H1 (cell line): ENCODE data around the gene CDYL. TPM values are rescaled to one million over a fixed set of nuclear protein-coding genes. Genes with fewer than 3 reads are reported as not detected.

ENCODE experiments used
- CTCF ChIA-PET: fragments of 300-600 bp; sonication (Branson Sonifier 250); formaldehyde crosslinking; loops from one replicate; lab custom pipeline; 2021; ENCODE audit not compliant: partially characterized antibody; lab: Charles Lee
- POLR2A ChIA-PET: fragments of 300-600 bp; sonication (Branson Sonifier 250); formaldehyde crosslinking; loops from one replicate; lab custom pipeline; 2021; ENCODE audit warnings: inconsistent platforms; ENCODE audit not compliant: partially characterized antibody; lab: Charles Lee
- DNase-seq, 2 experiments: peaks; one replicate each; pipeline versions ENCODE4 v3.0.0 to v3.0.0-alpha.2; 2010 to 2022; ENCODE audit warnings: low spot score in 2 of 2, low read depth in 1 of 2, mixed read lengths in 1 of 2
- FAIRE-seq: peaks from 2 replicates; lab custom pipeline; 2011; peaks lifted over from hg19 to GRCh38; lab: Jason Lieb, UNC
- H2AFZ ChIP-seq: 2 replicates; pipeline ENCODE4 v1.8.1; 2012; ENCODE audit warnings: low read length, inconsistent platforms
- H2AK5ac ChIP-seq: 2 replicates; pipeline ENCODE4 v1.6.1; 2013; ENCODE audit warnings: low read depth, low read length
- H2BK120ac ChIP-seq: replicated peaks from 2 replicates; pipeline ENCODE3; 2013; ENCODE audit warnings: low read depth, low read length, inconsistent platforms
- H2BK12ac ChIP-seq: 2 replicates; pipeline ENCODE4 v1.6.1; 2013; ENCODE audit warnings: low read depth, low read length
- H2BK15ac ChIP-seq: 2 replicates; pipeline ENCODE4 v1.6.1; 2013; ENCODE audit warnings: low read length
- H2BK20ac ChIP-seq: 2 replicates; pipeline ENCODE4 v1.6.1; 2013; ENCODE audit warnings: low read length
- H2BK5ac ChIP-seq: 2 replicates; pipeline ENCODE4 v1.6.1; 2013; ENCODE audit warnings: low read depth, low read length
- H3K14ac ChIP-seq: 2 replicates; pipeline ENCODE4 v1.6.1; 2013; ENCODE audit warnings: inconsistent platforms; ENCODE audit not compliant: insufficient read length
- H3K18ac ChIP-seq: 2 replicates; pipeline ENCODE4 v1.6.1; 2013; ENCODE audit warnings: low read length; ENCODE audit errors: extremely low read depth
- H3K23ac ChIP-seq: 2 replicates; pipeline ENCODE4 v1.6.1; 2013; ENCODE audit warnings: inconsistent platforms; ENCODE audit not compliant: insufficient read length
- H3K23me2 ChIP-seq: 2 replicates; pipeline ENCODE4 v1.6.1; 2013; ENCODE audit warnings: low read depth, low read length
- H3K27ac ChIP-seq: 2 replicates; pipeline ENCODE4 v1.6.1; 2011; ENCODE audit warnings: low read depth, low read length, inconsistent platforms
- H3K27me3 ChIP-seq, 4 experiments: replicated peaks in 1 of 4; 1 replicate in 1 of 4; 2 replicates in 3 of 4; pipeline versions ENCODE4 v1.6.1 to v1.8.1; 2011 to 2013; ENCODE audit warnings: low read length in 3 of 4, mild to moderate bottlenecking in 3 of 4, inconsistent platforms in 2 of 4, mixed read lengths in 2 of 4, moderate library complexity in 1 of 4; ENCODE audit not compliant: control insufficient read depth in 3 of 4, insufficient read depth in 3 of 4; ENCODE audit errors: extremely low read depth in 1 of 4
- H3K36me3 ChIP-seq, 4 experiments: 2 replicates each; pipeline versions ENCODE4 v1.6.1 to v1.8.1; 2011 to 2013; ENCODE audit warnings: mild to moderate bottlenecking in 4 of 4, low read length in 3 of 4, moderate library complexity in 2 of 4, control low read depth in 1 of 4, inconsistent platforms in 1 of 4; ENCODE audit not compliant: insufficient read depth in 4 of 4, control insufficient read depth in 2 of 4
- H3K4ac ChIP-seq: replicated peaks from 2 replicates; pipeline ENCODE3; 2013; ENCODE audit warnings: low read length, low read depth, mixed read lengths, inconsistent platforms; ENCODE audit not compliant: insufficient read length
- H3K4me1 ChIP-seq, 4 experiments: replicated peaks in 1 of 4; 1 replicate in 1 of 4; 2 replicates in 3 of 4; pipeline versions ENCODE4 v1.6.1 to v1.8.1; 2011 to 2013; ENCODE audit warnings: low read length in 3 of 4, inconsistent platforms in 2 of 4, mixed read lengths in 1 of 4; ENCODE audit not compliant: insufficient read depth in 4 of 4, control insufficient read depth in 3 of 4
- H3K4me2 ChIP-seq, 2 experiments: 2 replicates each; pipeline versions ENCODE4 v1.6.1 to v1.8.1; 2011 to 2013; ENCODE audit warnings: low read depth in 2 of 2, low read length in 2 of 2, control low read depth in 1 of 2, inconsistent platforms in 1 of 2, mild to moderate bottlenecking in 1 of 2; ENCODE audit not compliant: insufficient read depth in 1 of 2
- H3K4me3 ChIP-seq, 4 experiments: fragments of 200-600, 300-600 bp in 1 of 4; sonication (generic), shearing (Covaris generic), sonication (Bioruptor Twin) in 1 of 4; 2 replicates each; pipeline versions ENCODE4 v1.5.1 to v1.8.1; 2011 to 2016; ENCODE audit warnings: low read length in 4 of 4, low read depth in 3 of 4, control low read depth in 2 of 4, inconsistent platforms in 2 of 4, mild to moderate bottlenecking in 2 of 4, mixed read lengths in 1 of 4, moderate library complexity in 1 of 4; ENCODE audit not compliant: insufficient read depth in 2 of 4; ENCODE audit errors: extremely low read depth in 1 of 4
- H3K56ac ChIP-seq: replicated peaks from 2 replicates; pipeline ENCODE3; 2013; ENCODE audit warnings: low read depth, mild to moderate bottlenecking, mixed read lengths, low read length, inconsistent platforms; ENCODE audit not compliant: insufficient read length
- H3K79me1 ChIP-seq: 2 replicates; pipeline ENCODE4 v1.6.1; 2013; ENCODE audit warnings: low read depth, low read length, control low read depth
- H3K79me2 ChIP-seq, 2 experiments: 2 replicates each; pipeline versions ENCODE4 v1.6.1 to v1.8.1; 2012 to 2013; ENCODE audit warnings: low read length in 2 of 2, mild to moderate bottlenecking in 2 of 2, inconsistent platforms in 1 of 2; ENCODE audit not compliant: insufficient read depth in 2 of 2, control insufficient read depth in 1 of 2
- H3K9ac ChIP-seq, 4 experiments: replicated peaks in 1 of 4; 1 replicate in 1 of 4; 2 replicates in 3 of 4; pipeline versions ENCODE4 v1.6.1 to v1.8.1; 2011 to 2013; ENCODE audit warnings: low read depth in 3 of 4, low read length in 3 of 4, control low read depth in 2 of 4, mild to moderate bottlenecking in 2 of 4, moderate library complexity in 2 of 4, inconsistent platforms in 1 of 4; ENCODE audit errors: extremely low read depth in 1 of 4
- H3K9me3 ChIP-seq, 2 experiments: 2 replicates each; pipeline versions ENCODE4 v1.6.1 to v1.8.1; 2012 to 2013; ENCODE audit warnings: mild to moderate bottlenecking in 2 of 2, moderate library complexity in 2 of 2, control low read depth in 1 of 2, inconsistent platforms in 1 of 2, low read depth in 1 of 2, low read length in 1 of 2, mixed read lengths in 1 of 2; ENCODE audit not compliant: insufficient read depth in 2 of 2
- H4K20me1 ChIP-seq, 2 experiments: replicated peaks in 1 of 2; 2 replicates each; pipeline versions ENCODE3 to v1.8.1; 2011 to 2013; ENCODE audit warnings: inconsistent platforms in 2 of 2, low read length in 2 of 2, mild to moderate bottlenecking in 1 of 2; ENCODE audit not compliant: insufficient read depth in 2 of 2, control insufficient read depth in 1 of 2
- H4K5ac ChIP-seq: 2 replicates; pipeline ENCODE4 v1.6.1; 2013; ENCODE audit warnings: low read length, low read depth, mixed read lengths, inconsistent platforms; ENCODE audit not compliant: insufficient read length
- H4K8ac ChIP-seq: 2 replicates; pipeline ENCODE4 v1.8.0; 2013; ENCODE audit warnings: mild to moderate bottlenecking, moderate library complexity, low read length, inconsistent platforms; ENCODE audit not compliant: insufficient read depth; ENCODE audit errors: extremely low read depth
- H4K91ac ChIP-seq: replicated peaks from 2 replicates; pipeline ENCODE3; 2013; ENCODE audit warnings: low read length, mixed read lengths, inconsistent platforms; ENCODE audit not compliant: insufficient read length
- CEBPB ChIP-seq: IDR thresholded peaks from 2 replicates; pipeline ENCODE4 v1.6.1; 2012; ENCODE audit warnings: low read depth, low read length
- EZH2 ChIP-seq: fragments of 200-600 bp; sonication (generic); IDR thresholded peaks from 2 replicates; pipeline ENCODE4 v1.7.1; 2012; ENCODE audit warnings: low read depth, mild to moderate bottlenecking, moderate library complexity, low read length, inconsistent platforms; ENCODE audit not compliant: severe bottlenecking
- NRF1 ChIP-seq: IDR thresholded peaks from 2 replicates; pipeline ENCODE4 v1.6.1; 2011; ENCODE audit warnings: mild to moderate bottlenecking, low read depth, low read length, improper control_type of control experiment
- RNF2 ChIP-seq: fragments of 200-900, 300-1000 bp; sonication (generic); IDR thresholded peaks from 2 replicates; pipeline ENCODE4 v1.7.1; 2016; ENCODE audit warnings: borderline replicate concordance, low read depth, mild to moderate bottlenecking, antibody characterized with exemption, low read length; ENCODE audit not compliant: poor library complexity, severe bottlenecking; ENCODE audit errors: missing control alignments
- SIN3A ChIP-seq, 2 experiments: IDR thresholded peaks in 1 of 2; conservative IDR thresholded peaks in 1 of 2; 2 replicates each; pipeline ENCODE4 v1.6.1; 2011 to 2012; ENCODE audit warnings: low read length in 2 of 2, improper control_type of control experiment in 1 of 2, low read depth in 1 of 2, mild to moderate bottlenecking in 1 of 2
- SIX5 ChIP-seq: IDR thresholded peaks from 2 replicates; pipeline ENCODE4 v1.6.1; 2011; ENCODE audit warnings: mild to moderate bottlenecking, low read depth, low read length
- SP4 ChIP-seq: IDR thresholded peaks from 2 replicates; pipeline ENCODE4 v1.6.1; 2012; ENCODE audit warnings: low read length, inconsistent platforms
- YY1 ChIP-seq: IDR thresholded peaks from 2 replicates; pipeline ENCODE4 v1.6.1; 2011; ENCODE audit warnings: low read depth, mild to moderate bottlenecking, low read length
- WGBS, 2 experiments: shearing (Covaris generic) in 1 of 2; methylation state at CpG; one replicate each; pipeline versions ENCODE4 v1.1.6 to v1.1.7; 2013 to 2015; ENCODE audit warnings: low lambda C conversion rate in 2 of 2, mixed read lengths in 2 of 2, inconsistent platforms in 1 of 2, low coverage in 1 of 2, missing lambda C conversion rate in 1 of 2; ENCODE audit not compliant: insufficient replicate concordance in 2 of 2, insufficient coverage in 1 of 2, insufficient read length in 1 of 2; ENCODE audit errors: extremely low coverage in 1 of 2, missing lambda C conversion rate in 1 of 2; 5-methylcytosine and 5-hydroxymethylcytosine counted together
- polyA plus RNA-seq, 7 experiments: library from polyadenylated mRNA; depleted of rRNA in 3 of 7; stranded (reverse) in 5 of 7; unstranded in 2 of 7; fragments of >200 nt in 5 of 7; fragments of 200-250 nt in 2 of 7; gene quantifications; 1 replicate in 5 of 7; 2 replicates in 1 of 7; 4 replicates in 1 of 7; pipeline versions ENCODE4 v1.2.1 to v1.2.3, GENCODE V29; 2011 to 2013; ENCODE audit warnings: missing spikeins in 2 of 7, mixed read lengths in 2 of 7
- total RNA-seq: library from RNA; stranded (reverse); fragmentation: NEBNext Ultra II Directional; extraction: Animal tissue kit (Norgen Biotek cat#: 25700); gene quantifications from 2 replicates; pipeline ENCODE4 v1.2.1, GENCODE V29; 2021

Gene CDYL
- total and polyA plus RNA-seq, 2 of the 8 experiments (the other 6 are each of a cell fraction or from before 2014, with no cell fraction given) = 56.4 to 119 TPM

- Histone ChIP-seq H4K5ac (no peak overlapping the region), H4K20me1 (peaks cover 75 to 88% of the 10 kb centered on the region in 2 experiments), H2AK5ac (no peak overlapping the region), H3K18ac (no peak overlapping the region), H3K23ac (no peak overlapping the region), H3K36me3 (peaks cover 0 to 4% (median 0%) of the 10 kb centered on the region in 4 experiments; a peak in 1 of 8 replicates), H4K8ac (no peak overlapping the region), H3K56ac (no peak overlapping the region), H3K14ac (no peak overlapping the region), H3K23me2 (peaks cover 3% of the 10 kb centered on the region; the same call in 1 of the 2 replicates), H3K4me2 (no peak overlapping the region), H3K9me3 (peaks cover 0 to 3% of the 10 kb centered on the region in 2 experiments; a peak in 2 of 4 replicates), H3K9ac (no peak overlapping the region), H2BK5ac (no peak overlapping the region), H2BK120ac (no peak overlapping the region), H3K27me3 (peaks cover 10 to 28% (median 21%) of the 10 kb centered on the region in 4 experiments), H2AFZ (no peak overlapping the region), H2BK12ac (no peak overlapping the region), H4K91ac (no peak overlapping the region), H3K4ac (no peak overlapping the region), H3K4me1 (peaks cover 7 to 28% (median 20%) of the 10 kb centered on the region in 4 experiments), H3K79me2 (peaks cover 72 to 99% of the 10 kb centered on the region in 2 experiments), H2BK20ac (no peak overlapping the region), H3K27ac (no peak overlapping the region), H2BK15ac (no peak overlapping the region), H3K4me3 (no peak overlapping the region), H3K79me1 (peaks cover 24% of the 10 kb centered on the region)
- TF ChIP-seq YY1 (no peak), SP4 (no peak), SIN3A (conservative IDR thresholded peaks at IDR 0.05 in 1 of 2, IDR thresholded peaks at IDR 0.05 in 1 of 2; ENCODE audit: low read depth in 1 of 2, low read length in 2 of 2) (no peak), NRF1 (no peak), CEBPB (no peak), EZH2 (no peak), SIX5 (no peak), RNF2 (no peak)
- ChIA-PET CTCF (interaction anchor here (1.2 to 2.0 kb wide), 4 partner anchors 8 to 620 kb away, joined by 3 to 10 read pairs (median 4); no protein-coding TSS in a partner anchor), POLR2A (interaction anchor here (1.1 to 1.2 kb wide), 2 partner anchors 8 to 9 kb away, joined by 3 to 4 read pairs; no protein-coding TSS in a partner anchor)
- DNase-seq (no peak), FAIRE-seq (no peak)
- WGBS, 2 experiments = 86% methylated on average over 9 of the region's 9 CpGs; no CpG with 5 or more reads in 1 of the 2 experiments
Measured at GRCh38 chr6:4781967-4782575, 5.9 kb downstream of the CDYL start.
